ENCODE measurements around the gene NATD1.
"Not testable (repeated sequence)": the region's sequence is repeated elsewhere in the genome, so short reads cannot be mapped to it uniquely, and the experiment has no call there.

NATD1 gene

GRCh38 chr17:21248500-21248899 lies 4.7 kb downstream of the NATD1 start:
- DNase-seq = no peak

GRCh38 chr17:21247552-21248258 lies 5.5 kb downstream of the NATD1 start:
- DNase-seq = no peak

- DNase-seq = no peak
Measured at GRCh38 chr17:21246698-21247097, 6.5 kb downstream of the NATD1 start.

GRCh38 chr17:21245639-21246084 lies 7.5 kb downstream of the NATD1 start:
- no peak for DNase-seq

- no peak for DNase-seq
Measured at GRCh38 chr17:21243516-21244303, 9.5 kb downstream of the NATD1 start.

- DNase-seq = no peak
Measured at GRCh38 chr17:21242780-21243515, 10.3 kb downstream of the NATD1 start.

GRCh38 chr17:21242026-21242697 lies 11.0 kb downstream of the NATD1 start:
- DNase-seq = no peak

- no peak for DNase-seq
Measured at GRCh38 chr17:21241564-21241963, 11.6 kb downstream of the NATD1 start.

- DNase-seq = no peak
Measured at GRCh38 chr17:21240369-21241055, 12.7 kb downstream of the NATD1 start.

- no peak for DNase-seq
Measured at GRCh38 chr17:21239680-21240368, 13.4 kb downstream of the NATD1 start.

- no peak for DNase-seq
Measured at GRCh38 chr17:21235921-21236320, 17.3 kb downstream of the NATD1 start.

- DNase-seq = no peak
Measured at GRCh38 chr17:21233581-21234347, 19.4 kb downstream of the NATD1 start.

GRCh38 chr17:21232033-21232749 lies 21.0 kb downstream of the NATD1 start:
- DNase-seq = no peak

GRCh38 chr17:21231533-21231932 lies 21.7 kb downstream of the NATD1 start:
- DNase-seq = no peak

- no peak for DNase-seq
Measured at GRCh38 chr17:21228845-21229244, 24.4 kb downstream of the NATD1 start.

GRCh38 chr17:21228111-21228510 lies 25.1 kb downstream of the NATD1 start:
- DNase-seq = no peak

- not testable (repeated sequence) for DNase-seq
Measured at GRCh38 chr17:21227277-21227676, 25.9 kb downstream of the NATD1 start.

GRCh38 chr17:21223086-21223485 lies 30.1 kb downstream of the NATD1 start:
- DNase-seq = no peak
